Tibial artery (tissue), 4 donors: ENCODE data around the gene TFIP11.
A peak's percentile ranks its signal among the peaks of the same experiment; 100 is the strongest.

Experiments
- DNase-seq, 2 donors: peaks; one replicate each; pipeline ENCODE4 v3.0.0-alpha.2; 2019
- H3K27ac ChIP-seq, 2 donors: fragments of 200-600 bp; sonication (generic) in 1 of 2; 1 replicate in 1 of 2; 2 replicates in 1 of 2; pipeline ENCODE4 v1.5.1; 2018 to 2019; ENCODE audit warnings: mild to moderate bottlenecking in 1 of 2
- H3K27me3 ChIP-seq, 2 donors: fragments of 200-600 bp; sonication (generic) in 1 of 2; one replicate each; pipeline versions ENCODE4 v1.5.1 to v1.6.0; 2016 to 2019
- H3K36me3 ChIP-seq, 3 donors: fragments of 200-600 bp; sonication (generic) in 2 of 3; one replicate each; pipeline ENCODE4 v1.5.1; 2016 to 2019; ENCODE audit warnings: mild to moderate bottlenecking in 2 of 3
- H3K4me1 ChIP-seq, 4 donors: fragments of 200-600 bp; sonication (generic) in 2 of 4; 1 replicate in 3 of 4; 2 replicates in 1 of 4; pipeline ENCODE4 v1.5.1; 2016 to 2019
- H3K4me3 ChIP-seq, 2 donors: fragments of 200-600 bp; sonication (generic) in 1 of 2; 1 replicate in 1 of 2; 2 replicates in 1 of 2; pipeline ENCODE4 v1.5.1; 2018 to 2019; ENCODE audit warnings: mild to moderate bottlenecking in 2 of 2
- H3K9me3 ChIP-seq, 3 donors: fragments of 200-600 bp; sonication (generic) in 1 of 3; one replicate each; pipeline ENCODE4 v1.5.1; 2016 to 2019
- CTCF ChIP-seq, 2 experiments: fragments of 200-600 bp in 1 of 2; fragments of 450-650 bp in 1 of 2; IDR thresholded peaks; one replicate each; pipeline ENCODE4 v1.5.1; 2017 to 2019; ENCODE audit warnings: antibody characterized with exemption in 2 of 2, mild to moderate bottlenecking in 1 of 2, moderate library complexity in 1 of 2
- intact Hi-C: fragments of 100-400 bp; cut with DNase I; formaldehyde crosslinking; loops from one replicate; pipeline ENCODE4 v1.15.0; 2023; ENCODE audit warnings: low total_unique reads

The TFIP11 gene

GRCh38 chr22:26555478-26555877, 43.2 kb upstream of the TFIP11 start:
- H3K9me3 ChIP-seq: no peaks in the 10 kb centered on the region
- H3K4me1 ChIP-seq: peaks cover 0 to 12% (median 9%) of the 10 kb centered on the region in 4 donors
- no peak for DNase-seq
- H3K27me3 ChIP-seq: no peaks in the 10 kb centered on the region
- no peaks in the 10 kb centered on the region for H3K36me3 ChIP-seq
- no peak for TF ChIP-seq CTCF (IDR thresholded peaks at IDR 0.05)
- intact Hi-C loops: no loop called here
- H3K4me3 ChIP-seq: no peak overlapping the region
- no peak overlapping the region for H3K27ac ChIP-seq

- no peaks in the 10 kb centered on the region for H3K36me3 ChIP-seq
- TF ChIP-seq CTCF (IDR thresholded peaks at IDR 0.05): no peak
- H3K27me3 ChIP-seq: no peaks in the 10 kb centered on the region
- H3K9me3 ChIP-seq: no peaks in the 10 kb centered on the region
- DNase-seq: no peak
- peaks cover 0 to 17% (median 14%) of the 10 kb centered on the region in 4 donors for H3K4me1 ChIP-seq
- intact Hi-C loops: no loop called here
- H3K4me3 ChIP-seq: no peak overlapping the region
- no peak overlapping the region for H3K27ac ChIP-seq
Observed at GRCh38 chr22:26554956-26555355, 42.7 kb upstream of the TFIP11 start.

GRCh38 chr22:26553056-26553752, 40.9 kb upstream of the TFIP11 start:
- no peak for DNase-seq
- intact Hi-C loops: no loop called here
- Histone ChIP-seq H3K27me3 (no peaks in the 10 kb centered on the region), H3K9me3 (no peaks in the 10 kb centered on the region), H3K36me3 (no peaks in the 10 kb centered on the region), H3K4me1 (peaks cover 0 to 19% (median 14%) of the 10 kb centered on the region in 4 donors), H3K27ac (no peak overlapping the region), H3K4me3 (no peak overlapping the region)
- TF ChIP-seq CTCF (IDR thresholded peaks at IDR 0.05): no peak

- DNase-seq: no peak
- no peak overlapping the region for H3K4me3 ChIP-seq
- H3K27ac ChIP-seq: no peak overlapping the region
- intact Hi-C loops: no loop called here
- no peak for TF ChIP-seq CTCF (IDR thresholded peaks at IDR 0.05)
- H3K27me3 ChIP-seq: no peaks in the 10 kb centered on the region
- peaks cover 0 to 19% (median 14%) of the 10 kb centered on the region in 4 donors for H3K4me1 ChIP-seq
- no peaks in the 10 kb centered on the region for H3K36me3 ChIP-seq
- H3K9me3 ChIP-seq: no peaks in the 10 kb centered on the region
Observed at GRCh38 chr22:26552466-26552865, 40.2 kb upstream of the TFIP11 start.

- no peak for TF ChIP-seq CTCF (IDR thresholded peaks at IDR 0.05)
- no peaks in the 10 kb centered on the region for H3K36me3 ChIP-seq
- H3K9me3 ChIP-seq: no peaks in the 10 kb centered on the region
- no peak overlapping the region for H3K4me3 ChIP-seq
- H3K27ac ChIP-seq: peak overlapping the region; percentile 36 to 73
- no peaks in the 10 kb centered on the region for H3K27me3 ChIP-seq
- no peak for DNase-seq
- H3K4me1 ChIP-seq: peaks cover 0 to 19% (median 14%) of the 10 kb centered on the region in 4 donors
- intact Hi-C loops: no loop called here
Observed at GRCh38 chr22:26551568-26551967, 39.3 kb upstream of the TFIP11 start.
